Measurements from ENCODE around the gene PRTG. TPM values are rescaled to one million over a fixed set of nuclear protein-coding genes. Genes with fewer than 3 reads are reported as not detected.
A peak's percentile ranks its signal among the peaks of the same experiment; 100 is the strongest.
"Not testable (repeated sequence)": the region's sequence is repeated elsewhere in the genome, so short reads cannot be mapped to it uniquely, and the experiment has no call there.

Gene PRTG
- total RNA-seq, 1 donor from 2014 or later: 87.4 TPM

GRCh38 chr15:55764398-55764797 lies 21.4 kb upstream of the PRTG start:
- peaks cover 7% of the 10 kb centered on the region for H3K4me1 Mint-ChIP-seq (ENCODE audit: low read depth)
- H3K9me3 Mint-ChIP-seq (ENCODE audit: low read depth): no peaks in the 10 kb centered on the region
- H3K27ac Mint-ChIP-seq: no peak overlapping the region
- no peak for TF ChIP-seq CTCF (IDR thresholded peaks at IDR 0.05; ENCODE audit: unreplicated experiment)
- H3K36me3 Mint-ChIP-seq (ENCODE audit: insufficient read depth): no peaks in the 10 kb centered on the region
- H3K27me3 Mint-ChIP-seq: no peaks in the 10 kb centered on the region
- DNase-seq (ENCODE audit: low spot score, unreplicated experiment): no peak
- H3K4me3 Mint-ChIP-seq (ENCODE audit: low read depth): no peak overlapping the region

DNA sequence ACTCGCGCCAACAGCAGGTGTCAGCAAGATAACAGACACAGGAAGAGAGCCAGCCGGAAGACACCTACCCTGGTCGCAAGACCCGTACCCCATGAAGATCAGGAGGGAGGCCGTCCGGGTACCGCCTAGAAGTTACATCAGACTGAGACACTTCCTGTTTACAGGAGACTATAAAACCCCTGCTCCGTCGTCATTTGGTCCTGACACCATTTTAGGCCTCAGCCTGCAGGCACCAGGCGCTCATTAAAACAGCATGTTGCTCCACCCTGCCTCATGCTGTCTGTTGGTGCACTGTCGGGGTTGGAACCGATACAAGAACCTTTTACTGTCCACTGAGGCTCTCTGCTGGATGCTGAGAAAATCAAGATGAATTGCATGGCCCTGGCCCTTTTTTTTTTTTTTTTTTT lies 15.6 kb upstream of the PRTG start:
- TF ChIP-seq CTCF (IDR thresholded peaks at IDR 0.05; ENCODE audit: unreplicated experiment): no peak
- H3K9me3 Mint-ChIP-seq (ENCODE audit: low read depth): no peaks in the 10 kb centered on the region
- no peaks in the 10 kb centered on the region for H3K27me3 Mint-ChIP-seq
- H3K4me1 Mint-ChIP-seq (ENCODE audit: low read depth): no peaks in the 10 kb centered on the region
- H3K36me3 Mint-ChIP-seq (ENCODE audit: insufficient read depth): no peaks in the 10 kb centered on the region
- no peak overlapping the region for H3K4me3 Mint-ChIP-seq (ENCODE audit: low read depth)
- no peak for DNase-seq (ENCODE audit: low spot score, unreplicated experiment)
- H3K27ac Mint-ChIP-seq: no peak overlapping the region

DNA sequence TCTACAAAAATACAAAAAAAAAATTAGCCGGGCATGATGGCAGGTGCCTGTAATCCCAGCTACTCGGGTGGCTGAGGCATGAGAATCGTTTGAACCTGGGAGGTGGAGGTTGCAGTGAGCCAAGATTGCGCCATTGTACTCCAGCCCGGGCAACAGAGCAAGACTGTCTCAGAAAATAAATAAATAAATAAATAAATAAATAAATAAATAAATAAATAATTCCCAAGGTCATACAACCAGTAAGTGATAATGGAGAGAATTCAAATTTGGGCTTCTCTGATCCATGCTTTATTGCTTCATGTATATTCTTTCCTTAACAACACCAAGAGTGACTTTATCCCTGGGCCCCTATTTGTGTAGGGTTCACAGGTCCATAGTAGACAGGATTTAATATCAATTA lies 10.5 kb upstream of the PRTG start:
- not testable (repeated sequence) for H3K27me3 Mint-ChIP-seq; DNase-seq (ENCODE audit: low spot score, unreplicated experiment); H3K4me3 Mint-ChIP-seq (ENCODE audit: low read depth); H3K36me3 Mint-ChIP-seq (ENCODE audit: insufficient read depth); H3K4me1 Mint-ChIP-seq (ENCODE audit: low read depth); H3K27ac Mint-ChIP-seq; H3K9me3 Mint-ChIP-seq (ENCODE audit: low read depth)

DNA sequence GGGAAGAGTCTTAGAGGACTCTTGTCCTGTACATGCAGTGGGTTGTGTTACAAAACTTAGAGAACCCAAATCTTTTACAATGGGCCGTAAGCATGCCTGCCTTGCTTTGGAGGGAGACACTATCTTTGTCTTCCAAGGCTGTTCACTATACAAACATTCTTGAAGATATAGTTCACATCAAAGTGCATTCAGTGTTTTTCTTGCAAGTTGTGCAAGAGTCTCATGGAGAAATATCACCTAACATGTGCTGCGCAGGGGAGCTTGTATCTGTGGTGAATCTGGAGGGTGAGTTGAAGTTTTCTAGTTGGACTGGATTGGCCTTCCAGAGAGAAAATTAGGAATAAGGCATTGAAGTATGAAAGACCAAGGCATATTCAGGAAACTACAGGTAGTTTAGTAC lies 7.8 kb upstream of the PRTG start:
- peaks cover 4% of the 10 kb centered on the region for H3K27me3 Mint-ChIP-seq
- TF ChIP-seq CTCF (IDR thresholded peaks at IDR 0.05; ENCODE audit: unreplicated experiment): no peak
- H3K27ac Mint-ChIP-seq: no peak overlapping the region
- no peaks in the 10 kb centered on the region for H3K36me3 Mint-ChIP-seq (ENCODE audit: insufficient read depth)
- H3K4me3 Mint-ChIP-seq (ENCODE audit: low read depth): no peak overlapping the region
- H3K9me3 Mint-ChIP-seq (ENCODE audit: low read depth): no peaks in the 10 kb centered on the region
- no peak for DNase-seq (ENCODE audit: low spot score, unreplicated experiment)
- peaks cover 2% of the 10 kb centered on the region for H3K4me1 Mint-ChIP-seq (ENCODE audit: low read depth)

GRCh38 chr15:55743729-55744655 lies 1.0 kb upstream of the PRTG start:
- Mint-ChIP-seq H3K27me3 (no peaks in the 10 kb centered on the region), H3K9me3 (ENCODE audit: low read depth) (no peaks in the 10 kb centered on the region), H3K4me3 (ENCODE audit: low read depth) (peak overlapping the region; percentile 87), H3K36me3 (ENCODE audit: insufficient read depth) (no peaks in the 10 kb centered on the region), H3K4me1 (ENCODE audit: low read depth) (peaks cover 16% of the 10 kb centered on the region), H3K27ac (peak overlapping the region; percentile 99)
- TF ChIP-seq CTCF (IDR thresholded peaks at IDR 0.05; ENCODE audit: unreplicated experiment): no peak
- DNase-seq (ENCODE audit: low spot score, unreplicated experiment): no peak

- no peak for DNase-seq (ENCODE audit: low spot score, unreplicated experiment)
- no peaks in the 10 kb centered on the region for H3K9me3 Mint-ChIP-seq (ENCODE audit: low read depth)
- H3K36me3 Mint-ChIP-seq (ENCODE audit: insufficient read depth): no peaks in the 10 kb centered on the region
- peak overlapping the region; percentile 87 for H3K4me3 Mint-ChIP-seq (ENCODE audit: low read depth)
- no peaks in the 10 kb centered on the region for H3K27me3 Mint-ChIP-seq
- no peak for TF ChIP-seq CTCF (IDR thresholded peaks at IDR 0.05; ENCODE audit: unreplicated experiment)
- peak overlapping the region; percentile 93 for H3K27ac Mint-ChIP-seq
- H3K4me1 Mint-ChIP-seq (ENCODE audit: low read depth): peaks cover 26% of the 10 kb centered on the region
Observed at GRCh38 chr15:55742498-55742926, 440 bp downstream of the PRTG start.

All from progenitor cell of endocrine pancreas (in vitro differentiated cells).